Tibial nerve (tissue), 4 donors: ENCODE results near the gene SLC6A8. TPM values are rescaled to one million over a fixed set of nuclear protein-coding genes. Genes with fewer than 3 reads are reported as not detected.

Source experiments
- DNase-seq, 2 donors: peaks; one replicate each; pipeline ENCODE4 v3.0.0-alpha.2; 2019; ENCODE audit warnings: low spot score in 2 of 2
- H3K27ac ChIP-seq, 4 donors: fragments of 200-600 bp; sonication (generic) in 3 of 4; one replicate each; pipeline ENCODE4 v1.5.1; 2017 to 2019; ENCODE audit warnings: mild to moderate bottlenecking in 1 of 4
- H3K27me3 ChIP-seq, 2 donors: fragments of 200-600 bp; sonication (generic) in 1 of 2; one replicate each; pipeline versions ENCODE4 v1.5.1 to v1.6.0; 2017 to 2019
- H3K36me3 ChIP-seq, 3 donors: fragments of 200-600 bp; sonication (generic); one replicate each; pipeline ENCODE4 v1.5.1; 2018 to 2019
- H3K4me1 ChIP-seq, 4 donors: fragments of 200-600 bp; sonication (generic) in 3 of 4; one replicate each; pipeline ENCODE4 v1.5.1; 2017 to 2019
- H3K4me3 ChIP-seq, 4 donors: fragments of 200-600 bp; sonication (generic) in 3 of 4; one replicate each; pipeline ENCODE4 v1.5.1; 2017 to 2019; ENCODE audit warnings: mild to moderate bottlenecking in 1 of 4, moderate library complexity in 1 of 4
- H3K9me3 ChIP-seq, 4 donors: fragments of 200-600 bp; sonication (generic) in 3 of 4; one replicate each; pipeline ENCODE4 v1.5.1; 2017 to 2019
- EP300 ChIP-seq, 2 donors: sonication (generic); formaldehyde crosslinking; IDR thresholded peaks; one replicate each; pipeline ENCODE4 v1.6.1; 2017; ENCODE audit warnings: antibody characterized with exemption in 2 of 2, mild to moderate bottlenecking in 1 of 2
- POLR2A ChIP-seq, 2 donors: fragments of 450-650 bp; IDR thresholded peaks; one replicate each; pipeline ENCODE4 v1.6.1; 2017; ENCODE audit warnings: antibody characterized with exemption in 2 of 2, mild to moderate bottlenecking in 2 of 2, moderate library complexity in 2 of 2
- WGBS, 2 donors: methylation state at CpG; one replicate each; pipeline ENCODE4 v1.1.5; 2018; 5-methylcytosine and 5-hydroxymethylcytosine counted together
- total RNA-seq, 4 donors: library from RNA; depleted of rRNA; stranded (reverse); fragments of >200 nt; gene quantifications; one replicate each; pipeline ENCODE4 v1.1.0, GENCODE V29; 2016
- TF ChIP-seq, protein P1 (sequence below), 5 experiments: fragments of 200-600 bp in 3 of 5; fragments of 450-650 bp in 2 of 5; sonication (generic) in 3 of 5; IDR thresholded peaks; one replicate each; pipeline ENCODE4 v1.5.1; 2016 to 2019; ENCODE audit warnings: antibody characterized with exemption in 5 of 5, mild to moderate bottlenecking in 3 of 5, moderate library complexity in 2 of 5

The SLC6A8 gene
- total RNA-seq, 4 donors from 2014 or later: 14.4 to 26.7 (median 21.9) TPM

- TF ChIP-seq EP300 (IDR thresholded peaks at IDR 0.05): no peak
- TF ChIP-seq POLR2A (IDR thresholded peaks at IDR 0.05): no peak
- TF ChIP-seq, protein P1, sequence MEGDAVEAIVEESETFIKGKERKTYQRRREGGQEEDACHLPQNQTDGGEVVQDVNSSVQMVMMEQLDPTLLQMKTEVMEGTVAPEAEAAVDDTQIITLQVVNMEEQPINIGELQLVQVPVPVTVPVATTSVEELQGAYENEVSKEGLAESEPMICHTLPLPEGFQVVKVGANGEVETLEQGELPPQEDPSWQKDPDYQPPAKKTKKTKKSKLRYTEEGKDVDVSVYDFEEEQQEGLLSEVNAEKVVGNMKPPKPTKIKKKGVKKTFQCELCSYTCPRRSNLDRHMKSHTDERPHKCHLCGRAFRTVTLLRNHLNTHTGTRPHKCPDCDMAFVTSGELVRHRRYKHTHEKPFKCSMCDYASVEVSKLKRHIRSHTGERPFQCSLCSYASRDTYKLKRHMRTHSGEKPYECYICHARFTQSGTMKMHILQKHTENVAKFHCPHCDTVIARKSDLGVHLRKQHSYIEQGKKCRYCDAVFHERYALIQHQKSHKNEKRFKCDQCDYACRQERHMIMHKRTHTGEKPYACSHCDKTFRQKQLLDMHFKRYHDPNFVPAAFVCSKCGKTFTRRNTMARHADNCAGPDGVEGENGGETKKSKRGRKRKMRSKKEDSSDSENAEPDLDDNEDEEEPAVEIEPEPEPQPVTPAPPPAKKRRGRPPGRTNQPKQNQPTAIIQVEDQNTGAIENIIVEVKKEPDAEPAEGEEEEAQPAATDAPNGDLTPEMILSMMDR (IDR thresholded peaks at IDR 0.05): no peak
- Histone ChIP-seq H3K36me3 (no peaks in the 10 kb centered on the region), H3K27me3 (peaks cover 0 to 80% of the 10 kb centered on the region in 2 donors), H3K27ac (no peak overlapping the region), H3K4me1 (peaks cover 0 to 39% (median 8%) of the 10 kb centered on the region in 4 donors), H3K9me3 (no peaks in the 10 kb centered on the region), H3K4me3 (no peak overlapping the region)
- WGBS, 2 donors: 69 to 70% methylated on average over 8 to 10 of the region's 10 CpGs
- DNase-seq: no peak
These were observed 41.7 kb upstream of the SLC6A8 start for GRCh38 chrX:153645921-153646488.

GRCh38 chrX:153646620-153647373 is 40.9 kb upstream of the SLC6A8 start, which contains the start of gene DUSP9:
DUSP9 (plus strand) TSS chrX:153647203; CDS start chrX:153647954, 751 bp downstream.
- Histone ChIP-seq H3K27ac (no peak within 1 kb of the TSS), H3K4me1 (peaks cover 0 to 39% (median 7%) of the 10 kb centered on the region in 4 donors), H3K4me3 (peak within 1 kb of the TSS in 2 of 4 donors; percentile 12 to 29), H3K27me3 (peaks cover 0 to 78% of the 10 kb centered on the region in 2 donors), H3K9me3 (no peaks in the 10 kb centered on the region), H3K36me3 (no peaks in the 10 kb centered on the region)
- DNase-seq: no peak
- TF ChIP-seq EP300 (IDR thresholded peaks at IDR 0.05): no peak
- TF ChIP-seq, protein P1 (IDR thresholded peaks at IDR 0.05): no peak
- no peak for TF ChIP-seq POLR2A (IDR thresholded peaks at IDR 0.05)
- WGBS, 2 donors: 33 to 43% methylated on average over 5 to 21 of the region's 53 CpGs

GRCh38 chrX:153647461-153648357 is 40.0 kb upstream of the SLC6A8 start:
- Histone ChIP-seq H3K36me3 (no peaks in the 10 kb centered on the region), H3K9me3 (no peaks in the 10 kb centered on the region), H3K27ac (no peak overlapping the region), H3K27me3 (peaks cover 0 to 69% of the 10 kb centered on the region in 2 donors), H3K4me3 (peak overlapping the region in 2 of 4 donors; percentile 12 to 29), H3K4me1 (peaks cover 0 to 30% (median 3%) of the 10 kb centered on the region in 4 donors)
- WGBS, 2 donors: 45% methylated on average over 30 of the region's 85 CpGs; no CpG with 5 or more reads in 1 of the 2 donors
- no peak for DNase-seq
- TF ChIP-seq, protein P1 (IDR thresholded peaks at IDR 0.05): no peak
- TF ChIP-seq POLR2A (IDR thresholded peaks at IDR 0.05) (no peak), EP300 (IDR thresholded peaks at IDR 0.05) (no peak)

DNA sequence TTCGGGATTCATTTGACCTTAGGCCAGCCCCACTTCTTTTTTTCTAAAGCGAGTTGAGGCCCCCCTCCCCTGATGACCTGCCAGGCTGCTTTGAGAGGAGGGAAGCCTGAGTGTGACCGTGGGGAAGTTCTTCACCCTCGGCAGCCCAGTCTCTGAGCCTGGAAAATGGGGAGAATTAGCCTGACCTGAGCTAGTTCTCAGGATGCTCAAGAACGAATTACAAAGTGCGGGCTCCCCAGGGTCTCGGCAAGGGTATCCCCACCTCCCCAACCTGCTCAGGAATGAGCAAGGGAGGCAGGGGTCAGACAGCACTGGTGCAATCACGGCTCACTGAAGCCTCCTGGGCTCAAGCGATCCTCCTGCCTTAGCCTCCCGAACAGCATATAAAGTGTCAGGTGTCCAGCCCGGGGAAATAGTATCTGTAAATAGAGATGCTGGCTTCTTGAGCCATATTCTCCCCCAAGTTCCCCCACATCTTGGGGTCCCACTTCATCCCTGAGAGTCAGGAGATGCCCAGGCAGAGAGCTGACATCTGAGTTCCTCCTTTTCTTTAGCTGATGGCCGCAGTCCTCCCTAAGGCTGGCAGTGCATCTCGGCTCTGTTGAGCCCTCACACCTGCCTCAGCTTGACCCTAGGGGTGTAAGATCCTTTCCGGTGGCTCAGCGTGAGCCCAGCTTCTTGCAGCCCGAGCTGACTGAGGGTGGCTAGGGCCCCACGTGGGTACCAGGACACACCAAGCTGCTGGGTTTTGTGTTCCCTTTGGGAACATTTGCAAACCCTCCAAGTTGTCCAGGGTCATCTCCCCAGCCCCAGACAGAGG is 39.2 kb upstream of the SLC6A8 start:
- DNase-seq: no peak
- H3K4me1 ChIP-seq: peaks cover 0 to 22% (median 2%) of the 10 kb centered on the region in 4 donors
- no peaks in the 10 kb centered on the region for H3K36me3 ChIP-seq
- H3K27ac ChIP-seq: no peak overlapping the region
- H3K4me3 ChIP-seq: no peak overlapping the region
- no peaks in the 10 kb centered on the region for H3K9me3 ChIP-seq
- H3K27me3 ChIP-seq: peaks cover 0 to 60% of the 10 kb centered on the region in 2 donors
- WGBS, 2 donors: 83% methylated on average over 10 to 14 of the region's 17 CpGs
- no peak for TF ChIP-seq EP300 (IDR thresholded peaks at IDR 0.05)
- TF ChIP-seq POLR2A (IDR thresholded peaks at IDR 0.05): no peak
- TF ChIP-seq, protein P1 (IDR thresholded peaks at IDR 0.05): no peak
